AG10803 (cell line): ENCODE data around the gene VSNL1.

Experiments
- DNase-seq: peaks from one replicate; pipeline ENCODE4 v3.0.0; 2010; ENCODE audit warnings: low read depth
- H3K4me3 ChIP-seq: 2 replicates; pipeline ENCODE4 v1.5.1; 2011; ENCODE audit warnings: mild to moderate bottlenecking, low read length, control low read depth
- CTCF ChIP-seq: conservative IDR thresholded peaks from 2 replicates; pipeline ENCODE4 v1.5.1; 2011; ENCODE audit warnings: mild to moderate bottlenecking, low read length, control low read depth, inconsistent platforms

Gene VSNL1

GRCh38 chr2:17536416-17536815 lies 4.1 kb upstream of the VSNL1 start:
- no peak overlapping the region for H3K4me3 ChIP-seq
- TF ChIP-seq CTCF, result no peak
- no peak for DNase-seq

DNA sequence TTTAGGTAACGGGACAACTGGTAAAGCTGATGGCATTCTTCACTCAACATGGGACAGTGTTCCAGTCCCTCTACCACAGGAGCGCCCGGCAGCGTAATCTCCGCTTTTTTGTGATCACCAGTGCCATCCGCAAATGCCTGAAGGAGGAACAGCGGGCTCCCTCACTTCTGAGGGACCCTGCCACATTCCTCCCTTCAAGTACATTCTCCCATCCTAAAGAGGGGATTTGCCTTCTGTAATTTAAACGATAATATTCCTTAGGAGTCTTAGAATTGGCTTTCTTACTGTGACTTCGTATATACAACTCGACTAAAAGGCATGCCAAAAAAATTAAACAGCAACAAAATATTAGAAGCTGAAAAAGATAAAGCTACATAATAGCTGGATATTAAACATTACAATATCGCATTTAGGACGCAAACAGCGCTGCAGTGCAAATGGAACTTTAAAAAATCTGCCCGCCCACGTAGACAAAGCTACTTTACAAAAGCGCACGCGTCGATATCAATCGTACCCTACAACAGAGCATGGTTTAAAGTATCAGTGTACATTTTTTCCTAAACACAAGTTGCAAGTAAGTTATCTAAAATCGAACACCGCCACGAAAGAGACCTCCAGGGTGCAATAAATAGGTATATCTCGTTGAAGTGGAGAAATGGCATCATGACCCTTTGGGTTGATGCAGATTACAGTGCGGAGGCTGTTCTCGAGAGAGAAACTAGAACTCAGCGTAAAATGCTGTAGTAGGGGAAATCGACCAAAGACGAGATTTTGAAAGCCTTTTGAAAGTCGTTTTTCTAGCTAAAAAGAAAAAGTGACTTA lies 2.3 kb upstream of the VSNL1 start:
- TF ChIP-seq CTCF, result no peak
- peak overlapping the region; percentile 53 for H3K4me3 ChIP-seq
- peak; percentile 1 for DNase-seq

- peak overlapping the region; percentile 53 for H3K4me3 ChIP-seq
- TF ChIP-seq CTCF, result no peak
- peak; percentile 40 for DNase-seq
Measured at GRCh38 chr2:17538844-17539554, 1.5 kb upstream of the VSNL1 start.

DNA sequence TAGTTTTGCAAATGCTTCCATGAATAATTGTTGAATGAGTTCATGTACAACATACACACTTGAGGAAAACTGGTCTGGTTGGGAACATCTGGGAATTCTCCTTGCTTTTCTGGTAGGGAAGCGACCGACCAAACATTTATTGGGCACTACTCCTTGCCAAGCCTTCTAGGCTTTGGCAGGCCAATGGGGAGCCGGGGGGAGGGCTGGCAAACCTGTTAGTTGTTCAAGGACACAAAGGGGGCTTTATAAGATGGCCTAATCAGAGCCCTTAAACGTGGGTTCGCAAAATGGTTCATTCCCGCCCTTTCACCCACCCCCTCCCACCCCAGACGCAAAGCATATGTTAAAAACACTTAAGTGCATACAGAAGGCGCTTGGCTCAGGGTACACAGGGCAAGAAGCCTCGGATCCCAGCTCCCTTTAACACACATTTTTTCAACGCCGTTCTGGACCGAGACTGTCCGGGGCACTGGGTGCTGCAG lies 844 bp upstream of the VSNL1 start:
- peak; percentile 24 for DNase-seq
- peak overlapping the region; percentile 53 for H3K4me3 ChIP-seq
- TF ChIP-seq CTCF, result no peak

GRCh38 chr2:17540813-17541530 lies 476 bp downstream of the VSNL1 start:
- no peak for DNase-seq
- no peak for TF ChIP-seq CTCF
- H3K4me3 ChIP-seq, result peak overlapping the region; percentile 51

- H3K4me3 ChIP-seq, result no peak overlapping the region
- TF ChIP-seq CTCF, result no peak
- no peak for DNase-seq
Measured at GRCh38 chr2:17541531-17541950, 1.0 kb downstream of the VSNL1 start.
